HG03175 (cell line): ENCODE data around the gene RGP1.

Source experiments
- ATAC-seq: cut with Tn5 transposase; IDR thresholded peaks from one replicate; pipeline ENCODE4 v1.9.1; 2021; ENCODE audit warnings: mild to moderate bottlenecking, moderate library complexity; ENCODE audit not compliant: unreplicated experiment

Gene RGP1

GRCh38 chr9:35740243-35740642 is 8.8 kb upstream of the RGP1 start:
- ATAC-seq, result no peak

GRCh38 chr9:35741740-35742139 is 7.3 kb upstream of the RGP1 start:
- ATAC-seq, result no peak

GRCh38 chr9:35743452-35743851 is 5.6 kb upstream of the RGP1 start:
- no peak for ATAC-seq

- ATAC-seq, result no peak
Measured at GRCh38 chr9:35743880-35744518, 5.1 kb upstream of the RGP1 start.

- ATAC-seq, result no peak
Measured at GRCh38 chr9:35745569-35745968, 3.5 kb upstream of the RGP1 start.

GRCh38 chr9:35746583-35746982 is 2.5 kb upstream of the RGP1 start:
- ATAC-seq, result no peak

GRCh38 chr9:35748242-35748857 is 737 bp upstream of the RGP1 start:
- ATAC-seq, result no peak

GRCh38 chr9:35749515-35750255 is 598 bp downstream of the RGP1 start:
- peak; percentile 40 for ATAC-seq

- no peak for ATAC-seq
Measured at GRCh38 chr9:35750256-35750531, 1.1 kb downstream of the RGP1 start.

- ATAC-seq, result no peak
Measured at GRCh38 chr9:35753466-35753865, 4.4 kb downstream of the RGP1 start.

- ATAC-seq, result no peak
Measured at GRCh38 chr9:35754264-35754663, 5.2 kb downstream of the RGP1 start, which contains the start of gene MSMP. Gene MSMP (minus strand): TSS chr9:35754276. CDS start chr9:35754129, 147 bp downstream.

- no peak for ATAC-seq
Measured at GRCh38 chr9:35755071-35755470, 6.0 kb downstream of the RGP1 start.

- peak; percentile 62 for ATAC-seq
Measured at GRCh38 chr9:35756275-35757225, 7.5 kb downstream of the RGP1 start.

- peak; percentile 45 for ATAC-seq
Measured at GRCh38 chr9:35757226-35757891, 8.3 kb downstream of the RGP1 start.

GRCh38 chr9:35757892-35758275 is 8.8 kb downstream of the RGP1 start:
- ATAC-seq, result no peak

- no peak for ATAC-seq
Measured at GRCh38 chr9:35758475-35759050, 9.5 kb downstream of the RGP1 start.

GRCh38 chr9:35759795-35760194 is 10.7 kb downstream of the RGP1 start:
- no peak for ATAC-seq

- no peak for ATAC-seq
Measured at GRCh38 chr9:35760651-35761050, 11.6 kb downstream of the RGP1 start.

- ATAC-seq, result no peak
Measured at GRCh38 chr9:35763181-35763580, 14.1 kb downstream of the RGP1 start.

GRCh38 chr9:35763803-35764202 is 14.7 kb downstream of the RGP1 start:
- no peak for ATAC-seq
